ENCODE measurements around the gene IFI16. TPM values are rescaled to one million over a fixed set of nuclear protein-coding genes. Genes with fewer than 3 reads are reported as not detected.

Gene IFI16
- total and polyA plus RNA-seq, 10 of the 15 experiments (the other 5 are each of a cell fraction or from before 2014, with no cell fraction given), result 120 to 375 (median 188) TPM

GRCh38 chr1:159076438-159077119 is 66.9 kb downstream of the IFI16 start, which contains the start of gene AIM2 (continued):
- TF ChIP-seq MEF2A (IDR thresholded peaks at IDR 0.05; ENCODE audit: insufficient read depth, low read depth, low read length), result peak; percentile 28; the same call in 1 of the 2 replicates
- 0 out of 2 replicates have a peak, but pooled peaks have one; percentile 25 for TF ChIP-seq PAX5 (IDR thresholded peaks at IDR 0.05; ENCODE audit: borderline replicate concordance, low read depth, low read length)
- TF ChIP-seq STAT1 (conservative IDR thresholded peaks at IDR 0.05), result no peak
- TF ChIP-seq ATF2 (IDR thresholded peaks at IDR 0.05; ENCODE audit: low read length), result peak; percentile 85; the same call in 1 of the 2 replicates
- TF ChIP-seq EP300 (IDR thresholded peaks at IDR 0.05; ENCODE audit: borderline replicate concordance in 1 of 2, control insufficient read depth in 1 of 2, low read depth in 2 of 2, low read length in 2 of 2), result peak; percentile 32 to 70; a peak in 1 of 4 replicates
- peak; percentile 84 for TF ChIP-seq ZBED1 (IDR thresholded peaks at IDR 0.05; ENCODE audit: borderline replicate concordance)
- peak; percentile 75 for TF ChIP-seq RFX5 (IDR thresholded peaks at IDR 0.05; ENCODE audit: low read depth, low read length)
- TF ChIP-seq CREM (IDR thresholded peaks at IDR 0.05; ENCODE audit: low read depth), result peak; percentile 73
- TF ChIP-seq NKRF (conservative IDR thresholded peaks at IDR 0.05), result 0 out of 2 replicates have a peak, but pooled peaks have one; percentile 27
- no peak for TF ChIP-seq EZH2 (IDR thresholded peaks at IDR 0.05; ENCODE audit: borderline replicate concordance, control insufficient read depth, low read depth, low read length)
- TF ChIP-seq TBL1XR1 (IDR thresholded peaks at IDR 0.05; ENCODE audit: low read depth, low read length), result peak; percentile 62; the same call in 1 of the 2 replicates
- TF ChIP-seq PKNOX1 (IDR thresholded peaks at IDR 0.05), result peak; percentile 82
- TF ChIP-seq BACH1 (IDR thresholded peaks at IDR 0.05; ENCODE audit: borderline replicate concordance), result no peak; the same call in none of the 2 replicates
- TF ChIP-seq ZSCAN29 (IDR thresholded peaks at IDR 0.05), result 0 out of 2 replicates have a peak, but pooled peaks have one; percentile 45
- TF ChIP-seq STAT3 (IDR thresholded peaks at IDR 0.05; ENCODE audit: low read depth, low read length), result no peak
